Urinary bladder (tissue), 4 donors: ENCODE measurements around the gene ADSL. TPM values are rescaled to one million over a fixed set of nuclear protein-coding genes. Genes with fewer than 3 reads are reported as not detected.

ENCODE experiments used
- DNase-seq: peaks from one replicate; pipeline ENCODE4 v3.0.0-alpha.2; 2015; ENCODE audit errors: extremely low spot score
- H3K27ac ChIP-seq: one replicate; pipeline ENCODE4 v1.5.1; 2013; ENCODE audit warnings: low read depth, mild to moderate bottlenecking, moderate library complexity
- H3K36me3 ChIP-seq: one replicate; pipeline ENCODE4 v1.6.1; 2013; ENCODE audit warnings: mild to moderate bottlenecking, moderate library complexity; ENCODE audit not compliant: insufficient read depth
- H3K4me1 ChIP-seq: one replicate; pipeline ENCODE4 v1.6.1; 2013; ENCODE audit warnings: mild to moderate bottlenecking, moderate library complexity; ENCODE audit not compliant: insufficient read depth
- H3K4me3 ChIP-seq: one replicate; pipeline ENCODE4 v1.5.1; 2013; ENCODE audit warnings: low read depth, low read length
- WGBS: extraction: QIAGEN DNeasy Blood & Tissue Kit; methylation state at CpG from one replicate; pipeline ENCODE4 v1.1.7; 2013; 5-methylcytosine and 5-hydroxymethylcytosine counted together
- polyA plus RNA-seq: library from polyadenylated mRNA; stranded (reverse); fragments of 200-250 nt; gene quantifications from one replicate; pipeline ENCODE4 v1.2.3, GENCODE V29; 2013
- total RNA-seq: library from RNA; depleted of rRNA; stranded (reverse); fragments of >200 nt; gene quantifications from one replicate; pipeline ENCODE4 v1.2.3, GENCODE V29; 2014
- donor health status: healthy with polysubstance abuse.
- donor health status: healthy.

The ADSL gene
- total and polyA plus RNA-seq, 2 donors, result 59.8 to 76.3 TPM

- H3K27ac ChIP-seq, result no peak overlapping the region
Measured at GRCh38 chr22:40426594-40427333, 80.5 kb downstream of the ADSL start.

GRCh38 chr22:40428796-40429195, 82.5 kb downstream of the ADSL start:
- no peak overlapping the region for H3K27ac ChIP-seq
- no peaks in the 10 kb centered on the region for H3K36me3 ChIP-seq
- WGBS, result 95% methylated on average over 4 of the region's 4 CpGs
- no peaks in the 10 kb centered on the region for H3K4me1 ChIP-seq
- no peak overlapping the region for H3K4me3 ChIP-seq
- DNase-seq, result no peak

More at GRCh38 chr22:40426594-40427333, 80.5 kb downstream of the ADSL start:
- WGBS, result 83% methylated on average over 9 of the region's 9 CpGs
- no peak for DNase-seq
- H3K4me1 ChIP-seq, result no peaks in the 10 kb centered on the region
- H3K4me3 ChIP-seq, result no peak overlapping the region
- no peaks in the 10 kb centered on the region for H3K36me3 ChIP-seq

- WGBS, result 94% methylated on average over 4 of the region's 4 CpGs
- Histone ChIP-seq H3K4me3 (no peak overlapping the region), H3K27ac (no peak overlapping the region), H3K4me1 (no peaks in the 10 kb centered on the region), H3K36me3 (no peaks in the 10 kb centered on the region)
- DNase-seq, result no peak
Measured at GRCh38 chr22:40429481-40429880, 83.2 kb downstream of the ADSL start.

GRCh38 chr22:40430991-40431390, 84.7 kb downstream of the ADSL start:
- no peak overlapping the region for H3K27ac ChIP-seq
- no peak for DNase-seq

GRCh38 chr22:40432157-40432556, 85.9 kb downstream of the ADSL start:
- Histone ChIP-seq H3K36me3 (no peaks in the 10 kb centered on the region), H3K4me1 (no peaks in the 10 kb centered on the region), H3K4me3 (no peak overlapping the region), H3K27ac (no peak overlapping the region)
- DNase-seq, result no peak
- WGBS, result 89% methylated on average over 5 of the region's 5 CpGs

More at GRCh38 chr22:40430991-40431390, 84.7 kb downstream of the ADSL start:
- no peak overlapping the region for H3K4me3 ChIP-seq
- WGBS, result 93% methylated on average over 4 of the region's 4 CpGs
- no peaks in the 10 kb centered on the region for H3K4me1 ChIP-seq
- no peaks in the 10 kb centered on the region for H3K36me3 ChIP-seq

- no peak overlapping the region for H3K4me3 ChIP-seq
- no peak overlapping the region for H3K27ac ChIP-seq
- no peaks in the 10 kb centered on the region for H3K36me3 ChIP-seq
- 94% methylated on average over 2 of the region's 2 CpGs for WGBS
- DNase-seq, result no peak
- no peaks in the 10 kb centered on the region for H3K4me1 ChIP-seq
Measured at GRCh38 chr22:40432625-40433024, 86.3 kb downstream of the ADSL start.

GRCh38 chr22:40433416-40434090, 87.3 kb downstream of the ADSL start:
- no peak overlapping the region for H3K4me3 ChIP-seq
- WGBS, result 69% methylated on average over 3 of the region's 3 CpGs
- DNase-seq, result no peak
- no peaks in the 10 kb centered on the region for H3K4me1 ChIP-seq
- no peaks in the 10 kb centered on the region for H3K36me3 ChIP-seq
- H3K27ac ChIP-seq, result no peak overlapping the region

- H3K36me3 ChIP-seq, result no peaks in the 10 kb centered on the region
- no peak overlapping the region for H3K27ac ChIP-seq
- no peak for DNase-seq
- H3K4me3 ChIP-seq, result no peak overlapping the region
- no peaks in the 10 kb centered on the region for H3K4me1 ChIP-seq
- WGBS, result 98% methylated on average over 3 of the region's 3 CpGs
Measured at GRCh38 chr22:40434106-40434505, 87.8 kb downstream of the ADSL start.

GRCh38 chr22:40434745-40435144, 88.4 kb downstream of the ADSL start:
- no peak overlapping the region for H3K4me3 ChIP-seq
- 88% methylated on average over 5 of the region's 5 CpGs for WGBS
- no peaks in the 10 kb centered on the region for H3K4me1 ChIP-seq
- H3K27ac ChIP-seq, result no peak overlapping the region
- no peak for DNase-seq
- H3K36me3 ChIP-seq, result no peaks in the 10 kb centered on the region

GRCh38 chr22:40436505-40437431, 90.5 kb downstream of the ADSL start:
- no peaks in the 10 kb centered on the region for H3K36me3 ChIP-seq
- no peaks in the 10 kb centered on the region for H3K4me1 ChIP-seq
- H3K4me3 ChIP-seq, result no peak overlapping the region
- WGBS, result 20% methylated on average over 12 of the region's 12 CpGs
- DNase-seq, result peak; percentile 31
- no peak overlapping the region for H3K27ac ChIP-seq

Other genes starting within 250 kb of the ADSL start
- 60.4 TPM for gene TNRC6B, start 168.6 kb upstream of the ADSL start, total RNA-seq
- gene TNRC6B, start 168.6 kb upstream of the ADSL start, polyA plus RNA-seq, result 4.7 TPM
- 33.9 TPM for gene SGSM3, start 24.1 kb downstream of the ADSL start, total RNA-seq
- gene SGSM3, start 24.1 kb downstream of the ADSL start, polyA plus RNA-seq, result 62.2 TPM